Glutamatergic neuron (in vitro differentiated cells): ENCODE data around the gene TIMM8A. TPM values are rescaled to one million over a fixed set of nuclear protein-coding genes. Genes with fewer than 3 reads are reported as not detected.

Source experiments
- DNase-seq: peaks from one replicate; pipeline ENCODE4 v3.0.0; 2022
- H3K27ac Mint-ChIP-seq: one replicate; pipeline ENCODE4 v1.8.0; 2020; ENCODE audit warnings: mild to moderate bottlenecking, mixed read lengths, inconsistent platforms; ENCODE audit not compliant: unreplicated experiment
- H3K27me3 Mint-ChIP-seq: one replicate; pipeline ENCODE4 v1.8.0; 2020; ENCODE audit warnings: mild to moderate bottlenecking, moderate library complexity, mixed read lengths, inconsistent platforms; ENCODE audit not compliant: unreplicated experiment
- H3K36me3 Mint-ChIP-seq: one replicate; pipeline ENCODE4 v1.8.0; 2020; ENCODE audit warnings: mild to moderate bottlenecking, mixed read lengths, inconsistent platforms; ENCODE audit not compliant: unreplicated experiment
- H3K4me1 Mint-ChIP-seq: one replicate; pipeline ENCODE4 v1.8.0; 2020; ENCODE audit warnings: mild to moderate bottlenecking, low read depth, mixed read lengths, inconsistent platforms; ENCODE audit not compliant: unreplicated experiment
- H3K4me3 Mint-ChIP-seq: one replicate; pipeline ENCODE4 v1.8.0; 2020; ENCODE audit warnings: mild to moderate bottlenecking, mixed read lengths, inconsistent platforms; ENCODE audit not compliant: unreplicated experiment
- H3K9me3 Mint-ChIP-seq: one replicate; pipeline ENCODE4 v1.8.0; 2020; ENCODE audit warnings: mild to moderate bottlenecking, moderate library complexity, mixed read lengths, inconsistent platforms; ENCODE audit not compliant: unreplicated experiment
- CTCF ChIP-seq: fragments of 200-600 bp; sonication (generic); IDR thresholded peaks from one replicate; pipeline ENCODE4 v1.5.0; 2021; ENCODE audit not compliant: partially characterized antibody, unreplicated experiment
- total RNA-seq: library from RNA; stranded (reverse); fragmentation: NEBNext Ultra II Directional; extraction: Animal tissue kit (Norgen Biotek cat#: 25700); gene quantifications from one replicate; pipeline ENCODE4 v1.2.1, GENCODE V29; 2021; ENCODE audit not compliant: unreplicated experiment

The TIMM8A gene
- total RNA-seq, 1 donor from 2014 or later = 13.0 TPM

- Mint-ChIP-seq H3K27me3 (no peaks in the 10 kb centered on the region), H3K4me3 (no peak overlapping the region), H3K36me3 (no peaks in the 10 kb centered on the region), H3K4me1 (peaks cover 5% of the 10 kb centered on the region), H3K9me3 (no peaks in the 10 kb centered on the region), H3K27ac (no peak overlapping the region)
- no peak for DNase-seq
- TF ChIP-seq CTCF = no peak
These were observed 22.5 kb upstream of the TIMM8A start for GRCh38 chrX:101370888-101371504.

GRCh38 chrX:101369687-101370086, 21.1 kb upstream of the TIMM8A start:
- H3K36me3 Mint-ChIP-seq = no peaks in the 10 kb centered on the region
- no peak overlapping the region for H3K27ac Mint-ChIP-seq
- H3K4me3 Mint-ChIP-seq = no peak overlapping the region
- DNase-seq = no peak
- no peaks in the 10 kb centered on the region for H3K27me3 Mint-ChIP-seq
- peaks cover 5% of the 10 kb centered on the region for H3K4me1 Mint-ChIP-seq
- H3K9me3 Mint-ChIP-seq = no peaks in the 10 kb centered on the region
- no peak for TF ChIP-seq CTCF

- Mint-ChIP-seq H3K27me3 (no peaks in the 10 kb centered on the region), H3K27ac (no peak overlapping the region), H3K4me1 (peaks cover 5% of the 10 kb centered on the region), H3K36me3 (no peaks in the 10 kb centered on the region), H3K9me3 (no peaks in the 10 kb centered on the region), H3K4me3 (no peak overlapping the region)
- DNase-seq = no peak
- no peak for TF ChIP-seq CTCF
These were observed 20.3 kb upstream of the TIMM8A start for GRCh38 chrX:101368800-101369199.

GRCh38 chrX:101365301-101365795, 16.8 kb upstream of the TIMM8A start:
- Mint-ChIP-seq H3K36me3 (no peaks in the 10 kb centered on the region), H3K9me3 (no peaks in the 10 kb centered on the region), H3K4me1 (no peaks in the 10 kb centered on the region), H3K4me3 (no peak overlapping the region), H3K27ac (no peak overlapping the region), H3K27me3 (peaks cover 4% of the 10 kb centered on the region)
- no peak for DNase-seq
- no peak for TF ChIP-seq CTCF

GRCh38 chrX:101362757-101363156, 14.2 kb upstream of the TIMM8A start:
- no peak for DNase-seq
- H3K4me1 Mint-ChIP-seq = no peaks in the 10 kb centered on the region
- no peaks in the 10 kb centered on the region for H3K36me3 Mint-ChIP-seq
- no peak overlapping the region for H3K27ac Mint-ChIP-seq
- H3K27me3 Mint-ChIP-seq = peaks cover 4% of the 10 kb centered on the region
- H3K4me3 Mint-ChIP-seq = no peak overlapping the region
- no peaks in the 10 kb centered on the region for H3K9me3 Mint-ChIP-seq
- TF ChIP-seq CTCF = no peak
